Fibroblast of lung (primary cell): Measurements from ENCODE around the gene POLR1A.

ENCODE experiments used
- EZH2 ChIP-seq: IDR thresholded peaks from 2 replicates; pipeline ENCODE4 v1.5.1; 2012; ENCODE audit warnings: low read length, control low read depth, mild to moderate bottlenecking; ENCODE audit errors: missing control alignments
- TF ChIP-seq, protein P1 (sequence below), 2 donors: IDR thresholded peaks in 1 of 2; conservative IDR thresholded peaks in 1 of 2; 1 replicate in 1 of 2; 2 replicates in 1 of 2; pipeline ENCODE4 v1.5.1; 2011 to 2012; ENCODE audit warnings: low read length in 2 of 2, control low read depth in 1 of 2, inconsistent platforms in 1 of 2, low read depth in 1 of 2, mild to moderate bottlenecking in 1 of 2

DNA sequence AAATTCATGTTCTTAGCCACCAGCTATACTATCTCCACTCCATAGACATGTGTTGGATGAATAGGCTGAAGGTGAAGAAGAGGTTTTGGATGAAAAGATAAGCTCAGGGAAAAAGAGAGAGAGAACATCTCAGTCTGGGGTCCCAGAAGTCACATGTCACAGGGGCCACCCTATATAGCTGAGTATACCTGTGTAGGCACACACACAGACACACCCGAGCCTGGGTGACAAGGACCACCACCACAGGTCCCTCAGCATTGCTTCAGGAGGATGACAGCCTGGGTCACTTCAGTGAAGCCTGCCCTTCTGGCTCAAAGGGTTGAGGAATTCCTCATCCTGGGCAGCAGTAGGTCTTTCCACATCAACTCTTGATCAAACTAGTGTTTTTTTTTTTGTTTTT, 56.2 kb downstream of the POLR1A start:
- TF ChIP-seq, protein P1, sequence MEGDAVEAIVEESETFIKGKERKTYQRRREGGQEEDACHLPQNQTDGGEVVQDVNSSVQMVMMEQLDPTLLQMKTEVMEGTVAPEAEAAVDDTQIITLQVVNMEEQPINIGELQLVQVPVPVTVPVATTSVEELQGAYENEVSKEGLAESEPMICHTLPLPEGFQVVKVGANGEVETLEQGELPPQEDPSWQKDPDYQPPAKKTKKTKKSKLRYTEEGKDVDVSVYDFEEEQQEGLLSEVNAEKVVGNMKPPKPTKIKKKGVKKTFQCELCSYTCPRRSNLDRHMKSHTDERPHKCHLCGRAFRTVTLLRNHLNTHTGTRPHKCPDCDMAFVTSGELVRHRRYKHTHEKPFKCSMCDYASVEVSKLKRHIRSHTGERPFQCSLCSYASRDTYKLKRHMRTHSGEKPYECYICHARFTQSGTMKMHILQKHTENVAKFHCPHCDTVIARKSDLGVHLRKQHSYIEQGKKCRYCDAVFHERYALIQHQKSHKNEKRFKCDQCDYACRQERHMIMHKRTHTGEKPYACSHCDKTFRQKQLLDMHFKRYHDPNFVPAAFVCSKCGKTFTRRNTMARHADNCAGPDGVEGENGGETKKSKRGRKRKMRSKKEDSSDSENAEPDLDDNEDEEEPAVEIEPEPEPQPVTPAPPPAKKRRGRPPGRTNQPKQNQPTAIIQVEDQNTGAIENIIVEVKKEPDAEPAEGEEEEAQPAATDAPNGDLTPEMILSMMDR (conservative IDR thresholded peaks at IDR 0.05 in 1 of 2, IDR thresholded peaks at IDR 0.05 in 1 of 2; ENCODE audit: low read depth in 1 of 2, low read length in 2 of 2) = no peak
- no peak for TF ChIP-seq EZH2
